NCI-H226 (cell line): ENCODE measurements around the gene ATP8A2.
"Not testable (repeated sequence)": the region's sequence is repeated elsewhere in the genome, so short reads cannot be mapped to it uniquely, and the experiment has no call there.

ENCODE experiments used
- DNase-seq: peaks from one replicate; pipeline ENCODE4 v3.0.0-alpha.2; 2015

The ATP8A2 gene

DNA sequence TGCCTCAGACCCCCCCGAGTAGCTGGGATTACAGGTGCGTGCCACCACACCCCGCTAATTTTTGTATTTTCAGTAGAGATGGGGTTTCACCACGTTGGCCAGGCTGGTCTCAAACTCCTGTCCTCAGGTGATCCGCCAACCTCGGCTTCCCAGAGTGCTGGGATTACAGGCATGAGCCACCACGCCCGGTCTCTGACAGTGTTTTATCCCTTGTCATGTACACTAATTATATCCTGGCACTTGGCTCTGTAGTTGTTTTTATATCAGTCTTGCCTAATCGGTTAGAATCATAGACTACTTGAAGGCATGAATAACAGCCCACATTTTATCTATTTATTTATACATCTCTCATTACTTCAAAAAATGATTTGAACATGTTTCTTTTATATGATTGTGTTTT, 455.4 kb downstream of the ATP8A2 start:
- not testable (repeated sequence) for DNase-seq

DNA sequence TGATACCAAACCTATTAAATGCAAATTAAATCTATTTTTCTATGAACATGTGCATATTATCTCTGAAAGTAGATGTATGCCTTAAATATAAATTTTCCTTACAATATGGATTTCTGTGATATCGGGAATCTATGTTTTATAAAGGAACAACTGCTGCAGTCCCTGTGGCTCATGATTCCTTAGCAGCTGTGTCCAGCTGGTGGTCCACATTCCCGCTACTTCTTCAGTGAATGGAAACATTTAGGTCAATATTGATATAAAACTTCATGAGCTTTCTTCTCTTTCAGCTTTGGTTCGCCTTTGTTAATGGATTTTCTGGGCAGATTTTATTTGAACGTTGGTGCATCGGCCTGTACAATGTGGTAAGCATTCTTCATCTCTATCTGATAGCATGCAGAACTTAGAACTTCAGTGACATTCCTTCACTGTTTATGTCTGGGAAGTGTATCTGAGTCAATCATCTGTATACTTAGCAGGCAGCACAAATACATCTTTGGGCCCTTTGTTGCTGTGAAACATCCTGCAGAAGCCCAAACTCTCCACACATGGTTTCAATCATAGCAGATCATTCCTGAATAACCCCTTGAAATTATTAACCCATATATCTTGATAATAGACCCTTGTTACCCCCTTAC, 456.2 kb downstream of the ATP8A2 start:
- no peak for DNase-seq

DNA sequence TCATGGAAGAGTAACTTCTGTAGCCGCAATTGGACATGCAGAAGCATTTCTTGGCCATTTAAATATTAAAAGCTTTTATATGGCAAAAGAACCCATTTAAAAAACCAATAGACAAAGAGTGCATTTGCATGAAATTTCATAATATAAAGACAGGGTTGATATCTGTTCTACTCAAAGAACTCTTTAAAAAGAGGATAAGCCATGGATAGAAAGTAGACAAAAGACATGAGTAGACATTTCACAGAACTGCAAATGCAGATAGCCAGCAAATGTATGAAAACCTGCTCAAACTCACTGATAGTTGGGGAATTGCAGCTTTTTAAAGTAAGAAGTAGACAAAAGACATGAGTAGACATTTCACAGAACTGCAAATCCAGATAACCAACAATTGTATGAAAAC, 462.0 kb downstream of the ATP8A2 start:
- DNase-seq, result no peak

DNA sequence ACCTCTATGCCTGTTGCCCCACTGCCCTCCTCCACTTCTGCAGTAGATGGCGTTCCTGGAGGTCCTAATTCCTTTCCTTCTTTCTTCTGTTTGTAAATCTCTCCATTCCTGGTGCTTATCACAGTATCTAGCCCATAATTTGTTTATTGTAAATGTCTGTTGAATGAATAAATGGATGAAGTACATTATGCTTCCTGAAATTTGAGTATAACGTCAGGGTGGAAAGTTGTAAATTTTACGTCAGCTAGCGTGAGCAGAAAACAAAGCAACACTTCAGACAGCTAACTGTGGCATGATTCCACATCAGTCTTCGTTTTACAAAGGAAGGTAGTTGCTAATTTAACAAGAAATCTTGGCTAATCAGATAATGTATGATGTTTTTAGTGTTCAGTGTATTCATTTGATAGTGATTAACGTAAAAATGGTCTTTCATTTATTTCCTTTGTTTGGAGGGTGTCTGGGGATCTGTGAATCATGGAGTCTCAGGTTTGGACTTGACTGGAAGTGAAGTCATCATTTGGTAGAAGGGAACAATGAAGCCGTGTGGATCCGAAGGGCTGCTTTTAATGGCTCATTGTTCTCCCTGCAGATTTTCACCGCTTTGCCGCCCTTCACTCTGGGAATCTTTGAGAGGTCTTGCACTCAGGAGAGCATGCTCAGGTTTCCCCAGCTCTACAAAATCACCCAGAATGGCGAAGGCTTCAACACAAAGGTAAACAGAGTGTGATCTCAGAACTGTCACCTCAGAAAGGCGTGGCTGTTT, 465.0 kb downstream of the ATP8A2 start:
- DNase-seq, result no peak

DNA sequence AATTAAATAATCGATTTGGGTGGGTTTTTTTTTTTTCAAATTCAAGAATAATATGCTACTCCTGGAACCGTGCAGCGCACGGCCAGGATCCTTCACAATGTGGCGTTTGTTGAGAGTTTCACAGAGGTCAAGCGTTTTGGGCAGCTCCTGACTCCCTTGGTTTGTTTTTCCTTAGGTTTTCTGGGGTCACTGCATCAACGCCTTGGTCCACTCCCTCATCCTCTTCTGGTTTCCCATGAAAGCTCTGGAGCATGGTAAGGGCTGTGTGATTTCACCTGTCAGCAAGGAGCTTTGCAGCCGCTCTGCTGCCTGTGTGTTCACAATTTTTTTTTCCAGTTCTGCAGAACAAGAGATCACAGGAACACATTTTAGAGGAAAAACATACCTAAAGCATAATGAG, 467.6 kb downstream of the ATP8A2 start:
- no peak for DNase-seq

DNA sequence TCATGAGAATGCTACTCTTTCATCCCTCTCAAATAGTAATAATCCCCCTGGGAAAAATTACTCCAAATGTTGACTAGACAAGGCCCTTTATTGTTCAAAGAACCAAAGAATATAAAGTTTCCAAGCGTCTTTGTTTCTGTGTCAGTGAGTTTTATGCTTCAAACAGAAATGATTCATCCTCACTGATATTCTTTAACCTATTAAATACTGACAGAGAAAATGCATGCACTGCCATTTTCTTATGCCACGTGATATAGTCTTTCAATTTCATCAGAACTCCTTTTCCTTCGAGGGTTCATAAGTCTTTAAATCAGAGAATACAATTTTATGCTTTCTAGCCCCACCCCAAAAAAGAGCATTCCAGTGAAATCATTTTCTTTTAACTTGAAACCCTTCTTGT, 468.5 kb downstream of the ATP8A2 start:
- no peak for DNase-seq

DNA sequence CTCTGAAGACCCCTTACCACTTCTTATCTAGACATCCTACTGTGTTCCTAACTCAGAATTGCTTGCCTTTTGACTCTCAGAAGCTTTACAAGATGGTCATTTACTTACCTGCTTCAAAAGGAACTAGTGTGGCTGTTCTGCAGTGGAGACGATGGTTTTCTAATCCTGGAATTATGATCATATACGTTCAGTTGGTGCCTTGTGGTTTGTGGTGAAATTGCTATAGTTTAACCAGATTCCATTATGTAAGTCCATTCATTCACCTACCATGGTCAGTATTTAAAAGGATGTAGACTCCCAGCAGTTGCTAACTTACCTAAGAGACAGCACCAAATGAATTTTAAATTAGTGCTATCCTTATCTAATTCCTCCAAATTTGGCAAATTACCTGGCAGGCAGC, 469.2 kb downstream of the ATP8A2 start:
- no peak for DNase-seq

DNA sequence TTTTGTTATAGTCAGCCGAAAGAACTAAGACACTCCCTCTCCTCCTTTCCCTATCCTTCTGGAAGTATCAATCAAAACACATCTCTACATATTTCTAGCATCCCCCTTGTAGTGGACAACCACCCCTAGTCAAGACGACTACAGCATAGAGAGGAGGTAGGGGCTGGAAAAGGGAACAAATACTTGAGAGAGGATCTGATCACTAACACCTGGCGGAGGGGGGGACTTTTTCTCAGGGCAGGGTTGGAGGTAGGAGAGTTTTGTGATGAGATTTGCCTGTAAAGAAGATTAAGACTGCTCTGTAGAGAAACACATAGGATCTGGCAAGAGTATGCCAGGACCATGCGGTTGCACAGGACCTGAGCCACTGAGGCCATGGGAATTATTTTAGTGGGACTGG, 471.9 kb downstream of the ATP8A2 start:
- DNase-seq, result no peak

- DNase-seq, result no peak
These were observed 473.0 kb downstream of the ATP8A2 start for GRCh38 chr13:25844559-25845434.

DNA sequence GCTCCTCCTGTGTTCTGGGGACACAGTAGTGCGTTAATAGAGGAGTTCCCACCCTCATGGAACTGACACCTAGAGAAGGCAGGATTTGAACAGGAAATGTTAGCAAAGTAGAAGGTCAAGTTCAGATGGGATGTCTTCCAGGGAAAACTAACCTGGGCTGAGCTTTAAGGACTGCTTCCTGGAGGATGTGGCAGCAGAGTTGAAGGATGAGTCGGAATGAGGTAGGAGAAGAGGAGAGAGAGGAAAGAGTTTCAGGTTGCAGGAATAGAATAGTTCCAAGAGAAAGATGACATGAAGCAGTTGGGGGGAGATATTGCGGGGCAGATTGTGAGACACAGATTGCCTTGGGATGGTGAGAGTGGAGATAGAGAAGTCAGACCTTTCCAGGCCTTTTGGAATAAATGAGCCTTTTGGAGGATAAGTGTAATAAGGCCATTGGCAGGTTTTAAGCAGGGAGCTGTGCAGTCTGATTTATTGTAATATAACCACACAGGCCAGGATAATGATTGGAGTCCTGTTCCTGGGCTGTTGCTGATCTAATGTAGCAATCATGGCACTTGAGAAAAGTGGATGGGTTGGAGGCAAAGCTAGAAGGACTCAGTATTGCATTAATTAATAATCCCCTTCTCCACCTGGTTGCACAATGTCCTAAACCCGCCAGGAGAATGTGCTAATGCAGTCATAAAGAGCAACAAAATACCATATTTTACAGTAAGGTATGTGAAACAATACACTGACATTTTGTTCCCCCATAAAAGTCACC, 474.6 kb downstream of the ATP8A2 start:
- DNase-seq, result no peak

DNA sequence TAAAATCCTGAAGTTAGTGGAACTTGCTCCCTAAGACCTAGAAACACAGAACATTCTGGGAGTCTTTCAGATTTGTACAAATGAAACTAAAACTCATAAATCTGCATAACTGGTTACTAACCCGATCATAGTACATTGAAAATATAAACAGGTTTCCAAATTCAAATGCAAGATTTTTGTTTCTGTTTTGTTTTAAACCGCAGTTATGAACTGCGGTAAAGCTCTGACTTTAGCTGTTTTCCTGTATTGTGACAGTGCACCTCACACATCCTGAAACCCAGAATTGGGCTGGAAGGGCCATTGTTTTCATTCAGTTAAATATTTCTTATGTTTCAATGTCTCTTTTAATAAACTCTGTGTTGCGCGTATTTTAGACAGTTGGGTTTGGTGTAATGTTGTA, 475.4 kb downstream of the ATP8A2 start:
- no peak for DNase-seq

- DNase-seq, result no peak
These were observed 476.2 kb downstream of the ATP8A2 start for GRCh38 chr13:25847635-25848626.

- no peak for DNase-seq
These were observed 477.3 kb downstream of the ATP8A2 start for GRCh38 chr13:25848812-25849745.

- DNase-seq, result no peak
These were observed 486.1 kb downstream of the ATP8A2 start for GRCh38 chr13:25857830-25858229.

DNA sequence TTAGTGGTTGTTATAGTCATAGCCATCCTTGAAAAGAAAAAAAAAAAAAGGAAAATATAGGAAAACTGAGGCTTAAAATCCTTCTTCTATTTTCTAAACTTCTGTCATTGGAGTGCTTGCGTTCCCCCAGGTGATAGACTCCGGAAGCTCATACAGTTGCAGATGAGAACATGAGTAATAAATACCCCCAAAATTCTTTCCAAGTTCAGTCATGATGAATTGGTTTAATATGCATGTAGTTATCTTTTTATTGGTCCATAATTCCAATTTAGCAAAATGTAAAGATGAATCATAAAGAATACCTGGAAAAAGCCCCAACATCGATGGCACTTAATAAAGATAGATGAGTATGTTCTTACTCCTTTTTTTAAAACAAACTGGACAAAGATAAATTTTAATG, 487.8 kb downstream of the ATP8A2 start:
- DNase-seq, result no peak

GRCh38 chr13:25860265-25860664, 488.5 kb downstream of the ATP8A2 start:
- DNase-seq, result no peak

GRCh38 chr13:25860862-25861261, 489.1 kb downstream of the ATP8A2 start:
- peak; percentile 35 for DNase-seq

- no peak for DNase-seq
These were observed 490.4 kb downstream of the ATP8A2 start for GRCh38 chr13:25862156-25862555.

DNA sequence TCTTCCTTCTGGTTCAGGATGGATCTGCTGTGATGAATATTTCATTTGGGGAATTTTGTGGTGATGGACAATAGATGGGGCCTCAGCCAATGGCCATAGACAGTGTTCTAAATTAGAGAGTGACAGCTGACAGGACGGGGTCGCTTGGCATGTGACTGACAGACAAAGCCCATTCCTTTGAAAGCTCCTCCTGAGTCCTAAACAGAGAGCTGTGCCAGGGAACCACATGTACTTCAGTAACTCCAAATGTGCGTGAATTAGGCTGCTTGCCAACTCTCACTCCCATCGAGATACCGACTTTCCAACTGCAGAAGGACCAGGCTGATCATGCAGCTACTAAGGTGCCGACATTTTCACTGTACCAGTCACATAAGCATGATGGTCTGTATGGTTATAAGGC, 492.3 kb downstream of the ATP8A2 start:
- no peak for DNase-seq

GRCh38 chr13:25864936-25865335, 493.2 kb downstream of the ATP8A2 start:
- no peak for DNase-seq

- DNase-seq, result no peak
These were observed 493.6 kb downstream of the ATP8A2 start for GRCh38 chr13:25865391-25865790.
